K562 (cell line): ENCODE data around the gene SBDS. TPM values are rescaled to one million over a fixed set of nuclear protein-coding genes. Genes with fewer than 3 reads are reported as not detected.
A peak's percentile ranks its signal among the peaks of the same experiment; 100 is the strongest.
"Not testable (repeated sequence)": the region's sequence is repeated elsewhere in the genome, so short reads cannot be mapped to it uniquely, and the experiment has no call there.

Experiments
- ATAC-seq: fragments of 200-7000 bp; cut with Tn5 transposase; 3 replicates; pipeline ENCODE4 v1.9.1; 2020; ENCODE audit warnings: moderate library complexity
- BruUV-seq: library from RNA; stranded (reverse); fragments of 400-500 nt; replicated peaks from 2 replicates; lab custom pipeline; 2021; lab: Mats Ljungman, UMichigan
- CTCF ChIA-PET: fragments of 300-600 bp; formaldehyde crosslinking; extraction: SDS; loops from one replicate; lab custom pipeline; 2021; ENCODE audit warnings: low intra/inter-chr PET ratio; lab: Yijun Ruan, JAX
- POLR2A ChIA-PET: fragments of 300-600, 350-650 bp; sonication (Branson Sonifier 250); formaldehyde crosslinking; extraction: SDS; loops from one replicate; lab custom pipeline; 2021; ENCODE audit warnings: antibody characterized with exemption, inconsistent platforms; lab: Yijun Ruan, JAX
- DNase-seq, 4 experiments: peaks; one replicate each; pipeline versions ENCODE4 v3.0.0 to v3.0.0-alpha.2; 2011 to 2018; ENCODE audit warnings: low spot score in 3 of 4, mixed read lengths in 3 of 4; ENCODE audit errors: extremely low read depth in 1 of 4
- FAIRE-seq: peaks from 2 replicates; lab custom pipeline; 2011; peaks lifted over from hg19 to GRCh38; lab: Jason Lieb, UNC
- H2AFZ ChIP-seq: 2 replicates; pipeline ENCODE4 v1.6.0; 2011; ENCODE audit warnings: low read depth, low read length, control low read depth, inconsistent platforms
- H3K27ac ChIP-seq: fragments of 200-600 bp; 3 replicates; pipeline ENCODE4 v1.8.0; 2011; ENCODE audit warnings: low read depth, mild to moderate bottlenecking, control low read depth, inconsistent platforms, low read length, moderate library complexity, mixed read lengths; ENCODE audit errors: extremely low read depth
- H3K27me3 ChIP-seq, 2 experiments: fragments of 300-600 bp in 1 of 2; 2 replicates in 1 of 2; 3 replicates in 1 of 2; pipeline versions ENCODE4 v1.6.0 to v1.8.0; 2011; ENCODE audit warnings: inconsistent platforms in 2 of 2, low read length in 2 of 2, mild to moderate bottlenecking in 1 of 2, mixed read lengths in 1 of 2, moderate library complexity in 1 of 2; ENCODE audit not compliant: control insufficient read depth in 2 of 2, insufficient read depth in 2 of 2
- H3K36me3 ChIP-seq: fragments of 300-600 bp; 3 replicates; pipeline ENCODE4 v1.8.0; 2011; ENCODE audit warnings: mild to moderate bottlenecking, low read length, inconsistent platforms; ENCODE audit not compliant: control insufficient read depth, insufficient read depth
- H3K4me1 ChIP-seq, 2 experiments: fragments of 200-600 bp in 1 of 2; replicated peaks in 1 of 2; 2 replicates in 1 of 2; 3 replicates in 1 of 2; pipeline versions ENCODE4 v1.5.1 to v1.8.0; 2011; ENCODE audit warnings: inconsistent platforms in 2 of 2, low read length in 2 of 2, mild to moderate bottlenecking in 1 of 2, mixed read lengths in 1 of 2, moderate library complexity in 1 of 2; ENCODE audit not compliant: control insufficient read depth in 2 of 2, insufficient read depth in 2 of 2
- H3K4me2 ChIP-seq: 2 replicates; pipeline ENCODE4 v1.6.1; 2011; ENCODE audit warnings: low read length, control low read depth, inconsistent platforms, mixed read lengths; ENCODE audit not compliant: insufficient read depth
- H3K4me3 ChIP-seq: fragments of 200-600 bp; sonication (generic), shearing (Covaris generic); 2 replicates; pipeline ENCODE4 v1.5.1; 2016; ENCODE audit warnings: control low read depth, inconsistent platforms
- H3K79me2 ChIP-seq: fragments of 200-600 bp; 3 replicates; pipeline ENCODE4 v1.8.0; 2011; ENCODE audit warnings: low read length, inconsistent platforms; ENCODE audit not compliant: control insufficient read depth, insufficient read depth
- H3K9ac ChIP-seq, 2 experiments: 2 replicates each; pipeline versions ENCODE4 v1.6.0 to v1.6.1; 2011; ENCODE audit warnings: low read depth in 2 of 2, low read length in 2 of 2, control low read depth in 1 of 2, inconsistent platforms in 1 of 2, mild to moderate bottlenecking in 1 of 2, mixed read lengths in 1 of 2; ENCODE audit not compliant: insufficient read depth in 1 of 2
- H3K9me1 ChIP-seq: one replicate; pipeline ENCODE4 v1.6.0; 2011; ENCODE audit warnings: inconsistent platforms, mild to moderate bottlenecking, low read length, moderate library complexity; ENCODE audit not compliant: control insufficient read depth, insufficient read depth
- H3K9me3 ChIP-seq: replicated peaks from 2 replicates; pipeline ENCODE4 v1.5.1; 2011; ENCODE audit warnings: low read depth, low read length, inconsistent platforms; ENCODE audit not compliant: control insufficient read depth, insufficient read depth
- H4K20me1 ChIP-seq: replicated peaks from 2 replicates; pipeline ENCODE4 v1.6.1; 2011; ENCODE audit warnings: low read length, inconsistent platforms, mixed read lengths; ENCODE audit not compliant: control insufficient read depth, insufficient read depth
- RAD21 ChIP-seq, 2 experiments: fragments of 250-450 bp in 1 of 2; fragments of 450-650 bp in 1 of 2; sonication (Bioruptor Pico) in 1 of 2; formaldehyde crosslinking in 1 of 2; IDR thresholded peaks in 1 of 2; conservative IDR thresholded peaks in 1 of 2; 2 replicates each; pipeline versions ENCODE4 v1.4.0 to v1.8.0; 2020 to 2022; ENCODE audit warnings: mild to moderate bottlenecking in 2 of 2, moderate library complexity in 1 of 2
- SMARCE1 ChIP-seq: fragments of 450-650 bp; IDR thresholded peaks from 2 replicates; pipeline ENCODE4 v1.7.1; 2016; ENCODE audit warnings: mild to moderate bottlenecking
- WGBS: fragments of 100-300 bp; shearing (Covaris generic); methylation state at CpG from one replicate; pipeline ENCODE4 v1.1.6; 2016; ENCODE audit warnings: low coverage, mixed read lengths; ENCODE audit not compliant: insufficient coverage; ENCODE audit errors: missing lambda C conversion rate; 5-methylcytosine and 5-hydroxymethylcytosine counted together
- in situ Hi-C: fragments of 300-500 bp; cut with MboI; formaldehyde crosslinking; loops from 4 replicates; pipeline ENCODE4 v1.15.0; 2018; ENCODE audit warnings: inconsistent platforms, mixed read lengths
- intact Hi-C: fragments of 100-400 bp; cut with micrococcal nuclease; formaldehyde crosslinking; loops from 2 replicates; pipeline ENCODE4 v1.14.2; 2022
- polyA plus RNA-seq, 8 experiments: library from polyadenylated mRNA; depleted of rRNA in 4 of 8; stranded (reverse) in 5 of 8; unstranded in 3 of 8; fragments of >200 nt; fragmentation: Nextera tagmentation in 2 of 8; fragmentation: Illumina TruSeq in 1 of 8; extraction: Ambion mirVana in 2 of 8; extraction: Trizol in 1 of 8; gene quantifications; 2 replicates each; pipeline versions ENCODE4 v1.2.1 to v1.2.3, GENCODE V29; 2011 to 2014; ENCODE audit warnings: inconsistent platforms in 1 of 8, missing spikeins in 1 of 8
- total RNA-seq, 7 experiments: library from RNA; depleted of rRNA in 6 of 7; stranded (reverse); fragments of >200 nt in 6 of 7; fragmentation: Illumina TruSeq in 2 of 7; extraction: Trizol in 2 of 7; gene quantifications; 2 replicates each; pipeline versions ENCODE4 v1.2.1 to v1.2.3, GENCODE V29; 2011 to 2021; ENCODE audit warnings: low replicate concordance in 1 of 7
- TF ChIP-seq, protein P1 (sequence below), 2 experiments: fragments of 450-650 bp; formaldehyde crosslinking in 1 of 2; IDR thresholded peaks; 2 replicates each; pipeline versions ENCODE4 v1.4.0 to v1.6.1; 2014 to 2020; ENCODE audit warnings: mild to moderate bottlenecking in 2 of 2, borderline replicate concordance in 1 of 2, low read depth in 1 of 2
- TF ChIP-seq, protein P2 (sequence below), 3 experiments: IDR thresholded peaks in 2 of 3; conservative IDR thresholded peaks in 1 of 3; 2 replicates each; pipeline ENCODE4 v1.5.1; 2011 to 2012; ENCODE audit warnings: low read length in 3 of 3, mild to moderate bottlenecking in 3 of 3, control low read depth in 2 of 3, improper control_type of control experiment in 1 of 3, inconsistent platforms in 1 of 3, low read depth in 1 of 3, mixed read lengths in 1 of 3, moderate library complexity in 1 of 3; ENCODE audit not compliant: insufficient read depth in 2 of 3

Gene SBDS
- total and polyA plus RNA-seq, 9 of the 15 experiments (the other 6 are each of a cell fraction or from before 2014, with no cell fraction given): 105 to 174 (median 117) TPM

DNA sequence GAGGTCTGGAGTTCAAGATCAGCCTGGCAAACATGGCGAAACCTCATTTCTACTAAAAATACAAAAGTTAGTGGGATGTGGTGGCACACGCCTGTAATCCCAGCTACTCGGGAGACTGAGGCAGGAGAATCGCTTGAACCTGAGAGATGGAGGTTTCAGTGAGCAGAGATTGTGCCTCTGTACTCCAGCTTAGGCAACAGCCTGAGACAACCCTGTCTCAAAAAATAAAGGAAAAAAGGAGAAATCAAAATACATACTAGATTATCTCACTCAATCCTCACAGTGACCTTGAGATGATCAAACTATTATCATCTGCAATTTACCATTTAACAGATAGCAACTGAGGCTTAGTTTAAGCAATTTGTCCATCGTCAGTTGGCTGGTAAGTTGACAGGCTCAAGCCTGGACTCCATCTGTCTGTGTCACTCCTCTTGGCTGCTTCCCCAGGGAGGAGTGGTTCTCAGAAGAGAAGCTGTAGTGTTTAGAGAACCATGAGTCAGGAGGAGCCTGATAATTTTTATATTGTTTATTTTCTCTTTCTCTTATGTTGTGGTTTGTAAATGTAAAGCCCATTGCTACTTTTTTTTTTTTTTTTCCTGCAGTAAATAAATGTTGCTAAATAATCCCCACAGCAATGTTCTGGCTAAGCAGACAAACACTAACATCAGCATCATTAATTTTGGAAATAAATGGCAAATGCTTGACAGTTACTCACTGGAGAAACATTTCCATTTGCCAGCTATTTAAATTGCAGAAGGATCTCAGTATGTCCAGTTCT, 47.6 kb upstream of the SBDS start (continued):
- TF ChIP-seq SMARCE1: 0 out of 2 replicates have a peak, but pooled peaks have one; percentile 33

- H3K9me3 ChIP-seq, BruUV-seq, in situ Hi-C loops, H3K9ac ChIP-seq, H3K79me2 ChIP-seq, H4K20me1 ChIP-seq, DNase-seq, H2AFZ ChIP-seq, H3K27ac ChIP-seq, H3K27me3 ChIP-seq, H3K4me3 ChIP-seq: not testable (repeated sequence)
- CTCF ChIA-PET: interaction anchor here (0.6 kb wide), 1 partner anchor 263 kb away, joined by 3 read pairs; no protein-coding TSS in a partner anchor
- 13% methylated on average over 2 of the region's 2 CpGs for WGBS
- POLR2A ChIA-PET: interaction anchor here (0.6 to 1.0 kb wide), 2 partner anchors 45 to 359 kb away, joined by 3 read pairs; partner anchors contain the start of gene SBDS
- Histone ChIP-seq H3K36me3 (peaks cover 11% of the 10 kb centered on the region; the same call in 1 of the 3 replicates), H3K4me1 (peaks cover 7 to 10% of the 10 kb centered on the region in 2 experiments; a peak in 4 of 5 replicates)
- peak; percentile 51; the same call in 2 of the 3 replicates for ATAC-seq
- peak; percentile 91 for FAIRE-seq
- intact Hi-C loops: loop anchor here (10.0 kb wide), 1 partner anchor 64 kb away; no protein-coding TSS in a partner anchor
- TF ChIP-seq, protein P1, sequence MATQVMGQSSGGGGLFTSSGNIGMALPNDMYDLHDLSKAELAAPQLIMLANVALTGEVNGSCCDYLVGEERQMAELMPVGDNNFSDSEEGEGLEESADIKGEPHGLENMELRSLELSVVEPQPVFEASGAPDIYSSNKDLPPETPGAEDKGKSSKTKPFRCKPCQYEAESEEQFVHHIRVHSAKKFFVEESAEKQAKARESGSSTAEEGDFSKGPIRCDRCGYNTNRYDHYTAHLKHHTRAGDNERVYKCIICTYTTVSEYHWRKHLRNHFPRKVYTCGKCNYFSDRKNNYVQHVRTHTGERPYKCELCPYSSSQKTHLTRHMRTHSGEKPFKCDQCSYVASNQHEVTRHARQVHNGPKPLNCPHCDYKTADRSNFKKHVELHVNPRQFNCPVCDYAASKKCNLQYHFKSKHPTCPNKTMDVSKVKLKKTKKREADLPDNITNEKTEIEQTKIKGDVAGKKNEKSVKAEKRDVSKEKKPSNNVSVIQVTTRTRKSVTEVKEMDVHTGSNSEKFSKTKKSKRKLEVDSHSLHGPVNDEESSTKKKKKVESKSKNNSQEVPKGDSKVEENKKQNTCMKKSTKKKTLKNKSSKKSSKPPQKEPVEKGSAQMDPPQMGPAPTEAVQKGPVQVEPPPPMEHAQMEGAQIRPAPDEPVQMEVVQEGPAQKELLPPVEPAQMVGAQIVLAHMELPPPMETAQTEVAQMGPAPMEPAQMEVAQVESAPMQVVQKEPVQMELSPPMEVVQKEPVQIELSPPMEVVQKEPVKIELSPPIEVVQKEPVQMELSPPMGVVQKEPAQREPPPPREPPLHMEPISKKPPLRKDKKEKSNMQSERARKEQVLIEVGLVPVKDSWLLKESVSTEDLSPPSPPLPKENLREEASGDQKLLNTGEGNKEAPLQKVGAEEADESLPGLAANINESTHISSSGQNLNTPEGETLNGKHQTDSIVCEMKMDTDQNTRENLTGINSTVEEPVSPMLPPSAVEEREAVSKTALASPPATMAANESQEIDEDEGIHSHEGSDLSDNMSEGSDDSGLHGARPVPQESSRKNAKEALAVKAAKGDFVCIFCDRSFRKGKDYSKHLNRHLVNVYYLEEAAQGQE (IDR thresholded peaks at IDR 0.05; ENCODE audit: borderline replicate concordance): 0 out of 2 replicates have a peak, but pooled peaks have one; percentile 18
- TF ChIP-seq, protein P1 (CRISPR knock-in tag; IDR thresholded peaks at IDR 0.05; ENCODE audit: low read depth): not testable (repeated sequence)
- peak; percentile 29 to 41; a peak in 2 of 4 replicates for TF ChIP-seq RAD21 (CRISPR knock-in tag; conservative IDR thresholded peaks at IDR 0.05 in 1 of 2, IDR thresholded peaks at IDR 0.05 in 1 of 2)
- TF ChIP-seq, protein P2, sequence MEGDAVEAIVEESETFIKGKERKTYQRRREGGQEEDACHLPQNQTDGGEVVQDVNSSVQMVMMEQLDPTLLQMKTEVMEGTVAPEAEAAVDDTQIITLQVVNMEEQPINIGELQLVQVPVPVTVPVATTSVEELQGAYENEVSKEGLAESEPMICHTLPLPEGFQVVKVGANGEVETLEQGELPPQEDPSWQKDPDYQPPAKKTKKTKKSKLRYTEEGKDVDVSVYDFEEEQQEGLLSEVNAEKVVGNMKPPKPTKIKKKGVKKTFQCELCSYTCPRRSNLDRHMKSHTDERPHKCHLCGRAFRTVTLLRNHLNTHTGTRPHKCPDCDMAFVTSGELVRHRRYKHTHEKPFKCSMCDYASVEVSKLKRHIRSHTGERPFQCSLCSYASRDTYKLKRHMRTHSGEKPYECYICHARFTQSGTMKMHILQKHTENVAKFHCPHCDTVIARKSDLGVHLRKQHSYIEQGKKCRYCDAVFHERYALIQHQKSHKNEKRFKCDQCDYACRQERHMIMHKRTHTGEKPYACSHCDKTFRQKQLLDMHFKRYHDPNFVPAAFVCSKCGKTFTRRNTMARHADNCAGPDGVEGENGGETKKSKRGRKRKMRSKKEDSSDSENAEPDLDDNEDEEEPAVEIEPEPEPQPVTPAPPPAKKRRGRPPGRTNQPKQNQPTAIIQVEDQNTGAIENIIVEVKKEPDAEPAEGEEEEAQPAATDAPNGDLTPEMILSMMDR (IDR thresholded peaks at IDR 0.05 in 2 of 3, conservative IDR thresholded peaks at IDR 0.05 in 1 of 3; ENCODE audit: insufficient read depth in 2 of 3, low read depth in 1 of 3, low read length in 3 of 3): peak; percentile 2 to 44 (median 27); a peak in 3 of 6 replicates
- TF ChIP-seq, all 486 proteins: peak for 3; not testable (repeated sequence) for 483
- not testable (repeated sequence) for H3K4me2 ChIP-seq, H3K9me1 ChIP-seq
These were observed 45.4 kb upstream of the SBDS start for GRCh38 chr7:67040832-67041231.
